Peyer's patch (tissue), 4 donors: ENCODE results near the gene SMYD3.

ENCODE experiments used
- POLR2A ChIP-seq, 2 donors: fragments of 450-650 bp; IDR thresholded peaks; one replicate each; pipeline ENCODE4 v1.5.1; 2017; ENCODE audit warnings: antibody characterized with exemption in 2 of 2, mild to moderate bottlenecking in 2 of 2, moderate library complexity in 2 of 2
- TF ChIP-seq, protein P1 (sequence below), 6 experiments: fragments of 450-650 bp in 4 of 6; fragments of 200-600 bp in 2 of 6; sonication (generic) in 1 of 6; IDR thresholded peaks; one replicate each; pipeline ENCODE4 v1.5.1; 2017 to 2019; ENCODE audit warnings: antibody characterized with exemption in 6 of 6, mild to moderate bottlenecking in 3 of 6, moderate library complexity in 1 of 6

DNA sequence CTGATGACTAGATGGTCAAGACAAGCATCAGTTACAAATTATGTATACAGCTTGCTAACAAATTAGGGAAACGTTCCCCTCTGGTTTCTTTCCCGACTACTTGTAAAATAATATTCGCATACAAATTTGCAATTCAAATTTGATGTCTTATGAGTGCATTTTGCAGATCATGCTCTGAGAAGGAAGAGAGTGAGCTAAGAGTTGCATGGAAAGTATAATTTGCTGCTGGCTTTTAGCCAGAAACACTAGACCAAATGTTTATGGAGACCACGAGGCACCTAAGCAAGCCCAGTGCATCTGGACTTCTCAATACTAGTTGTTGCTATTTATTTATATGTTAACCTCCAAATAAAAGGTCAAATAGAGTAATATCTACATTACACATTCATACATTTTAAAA, 216.0 kb downstream of the SMYD3 start:
- TF ChIP-seq, protein P1, sequence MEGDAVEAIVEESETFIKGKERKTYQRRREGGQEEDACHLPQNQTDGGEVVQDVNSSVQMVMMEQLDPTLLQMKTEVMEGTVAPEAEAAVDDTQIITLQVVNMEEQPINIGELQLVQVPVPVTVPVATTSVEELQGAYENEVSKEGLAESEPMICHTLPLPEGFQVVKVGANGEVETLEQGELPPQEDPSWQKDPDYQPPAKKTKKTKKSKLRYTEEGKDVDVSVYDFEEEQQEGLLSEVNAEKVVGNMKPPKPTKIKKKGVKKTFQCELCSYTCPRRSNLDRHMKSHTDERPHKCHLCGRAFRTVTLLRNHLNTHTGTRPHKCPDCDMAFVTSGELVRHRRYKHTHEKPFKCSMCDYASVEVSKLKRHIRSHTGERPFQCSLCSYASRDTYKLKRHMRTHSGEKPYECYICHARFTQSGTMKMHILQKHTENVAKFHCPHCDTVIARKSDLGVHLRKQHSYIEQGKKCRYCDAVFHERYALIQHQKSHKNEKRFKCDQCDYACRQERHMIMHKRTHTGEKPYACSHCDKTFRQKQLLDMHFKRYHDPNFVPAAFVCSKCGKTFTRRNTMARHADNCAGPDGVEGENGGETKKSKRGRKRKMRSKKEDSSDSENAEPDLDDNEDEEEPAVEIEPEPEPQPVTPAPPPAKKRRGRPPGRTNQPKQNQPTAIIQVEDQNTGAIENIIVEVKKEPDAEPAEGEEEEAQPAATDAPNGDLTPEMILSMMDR (IDR thresholded peaks at IDR 0.05), result no peak
- TF ChIP-seq POLR2A (IDR thresholded peaks at IDR 0.05), result no peak
